ENCODE results near the gene PXMP2. TPM values are rescaled to one million over a fixed set of nuclear protein-coding genes. Genes with fewer than 3 reads are reported as not detected.

The PXMP2 gene
- total RNA-seq, 4 donors from 2014 or later: 8.5 to 87.9 (median 29.4) TPM

DNA sequence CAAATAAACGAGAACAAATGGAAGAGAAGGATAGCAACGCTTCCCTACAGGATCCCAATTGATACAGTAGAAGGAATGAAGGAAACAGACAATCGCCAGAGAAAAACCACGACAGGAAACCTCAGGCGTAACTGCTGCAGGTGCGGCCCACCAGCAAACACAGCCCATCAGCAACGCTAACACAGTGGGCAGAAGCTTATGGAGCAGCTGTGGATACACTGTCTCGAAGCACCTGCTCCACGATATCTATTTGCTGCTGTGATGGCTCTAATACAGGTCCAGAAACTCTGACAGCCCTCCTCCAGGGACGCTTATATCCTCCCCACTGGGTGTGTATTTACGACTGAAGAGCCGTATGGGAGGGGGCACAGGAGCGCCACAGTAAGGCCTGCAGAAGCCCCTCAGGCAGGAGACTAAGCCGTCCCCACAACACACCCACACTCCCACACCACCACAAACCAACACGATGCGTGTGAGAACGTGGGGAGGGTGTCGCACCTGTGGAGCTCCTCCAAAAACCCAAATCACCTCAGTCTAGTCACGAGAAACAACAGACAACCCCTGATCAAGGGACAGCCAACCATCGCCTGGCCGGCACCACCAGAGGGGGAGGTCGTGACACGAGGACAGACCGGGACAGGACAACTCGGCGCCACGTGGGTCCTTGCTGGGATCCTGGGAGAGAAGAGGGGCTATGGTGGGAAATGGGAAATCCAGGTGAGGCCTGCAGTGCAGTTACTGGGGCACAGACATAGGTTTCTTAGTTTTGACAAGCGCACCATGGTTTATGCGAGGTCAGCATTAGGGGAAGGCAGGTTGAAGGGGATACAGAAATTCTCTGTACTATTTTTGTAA lies 24.3 kb upstream of the PXMP2 start:
- DNase-seq: no peak
- H3K4me1 ChIP-seq: no peaks in the 10 kb centered on the region
- intact Hi-C loops (cut with DNase I; ENCODE audit: low total_unique reads): no loop called here
- H3K4me3 ChIP-seq: no peak overlapping the region
- no peaks in the 10 kb centered on the region for H3K9me3 ChIP-seq
- TF ChIP-seq, protein P1, sequence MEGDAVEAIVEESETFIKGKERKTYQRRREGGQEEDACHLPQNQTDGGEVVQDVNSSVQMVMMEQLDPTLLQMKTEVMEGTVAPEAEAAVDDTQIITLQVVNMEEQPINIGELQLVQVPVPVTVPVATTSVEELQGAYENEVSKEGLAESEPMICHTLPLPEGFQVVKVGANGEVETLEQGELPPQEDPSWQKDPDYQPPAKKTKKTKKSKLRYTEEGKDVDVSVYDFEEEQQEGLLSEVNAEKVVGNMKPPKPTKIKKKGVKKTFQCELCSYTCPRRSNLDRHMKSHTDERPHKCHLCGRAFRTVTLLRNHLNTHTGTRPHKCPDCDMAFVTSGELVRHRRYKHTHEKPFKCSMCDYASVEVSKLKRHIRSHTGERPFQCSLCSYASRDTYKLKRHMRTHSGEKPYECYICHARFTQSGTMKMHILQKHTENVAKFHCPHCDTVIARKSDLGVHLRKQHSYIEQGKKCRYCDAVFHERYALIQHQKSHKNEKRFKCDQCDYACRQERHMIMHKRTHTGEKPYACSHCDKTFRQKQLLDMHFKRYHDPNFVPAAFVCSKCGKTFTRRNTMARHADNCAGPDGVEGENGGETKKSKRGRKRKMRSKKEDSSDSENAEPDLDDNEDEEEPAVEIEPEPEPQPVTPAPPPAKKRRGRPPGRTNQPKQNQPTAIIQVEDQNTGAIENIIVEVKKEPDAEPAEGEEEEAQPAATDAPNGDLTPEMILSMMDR (IDR thresholded peaks at IDR 0.05): no peak
- TF ChIP-seq POLR2A (IDR thresholded peaks at IDR 0.05): no peak
- no peaks in the 10 kb centered on the region for H3K36me3 ChIP-seq
- H3K27me3 ChIP-seq: no peaks in the 10 kb centered on the region
- no peak overlapping the region for H3K27ac ChIP-seq

DNA sequence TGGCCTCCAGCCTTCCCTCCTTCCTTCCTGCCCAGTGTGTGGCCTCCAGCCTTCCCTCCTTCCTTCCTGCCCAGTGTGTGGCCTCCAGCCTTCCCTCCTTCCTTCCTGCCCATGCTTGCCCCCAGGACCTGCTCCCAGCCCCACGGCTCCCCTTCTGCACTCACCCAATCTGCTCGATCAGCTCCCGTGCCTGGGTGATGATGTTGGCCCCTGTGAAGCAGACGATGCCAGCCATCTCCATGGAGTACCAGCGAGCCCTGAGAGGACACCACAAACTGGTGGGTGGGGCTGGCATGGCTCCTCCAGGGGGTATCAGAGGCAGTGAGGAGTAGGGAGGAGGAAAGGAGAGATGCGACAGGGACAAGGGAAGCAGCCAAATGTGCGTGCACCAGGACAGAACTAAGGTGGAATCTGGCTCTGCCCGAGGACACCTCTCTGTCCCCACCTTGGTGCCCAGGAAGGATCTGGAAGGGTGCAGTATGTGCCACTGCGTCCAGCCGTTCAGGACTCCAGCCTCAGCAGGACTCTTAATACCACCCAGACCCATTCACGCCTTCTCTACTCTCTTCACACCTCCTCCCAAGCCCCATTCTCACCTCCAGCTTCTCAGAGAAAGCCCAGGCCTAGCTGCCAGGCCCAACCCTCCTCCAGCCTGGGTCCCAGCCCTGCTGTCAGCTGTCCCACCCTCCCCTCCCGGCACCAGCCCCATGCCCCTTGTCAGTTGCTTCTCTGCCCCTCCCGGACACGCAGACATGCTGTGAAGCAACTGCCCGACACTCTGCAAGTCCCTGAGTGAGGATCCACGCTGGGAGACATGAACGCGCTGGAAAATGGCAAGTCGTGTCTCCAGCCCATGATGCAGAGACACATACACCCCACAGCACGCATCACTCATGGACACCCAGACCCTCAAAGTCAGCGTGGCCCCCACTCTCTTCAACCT lies 22.9 kb upstream of the PXMP2 start:
- TF ChIP-seq, protein P1 (IDR thresholded peaks at IDR 0.05): no peak
- no peak for TF ChIP-seq POLR2A (IDR thresholded peaks at IDR 0.05)
- no peaks in the 10 kb centered on the region for H3K4me1 ChIP-seq
- H3K9me3 ChIP-seq: no peaks in the 10 kb centered on the region
- no peaks in the 10 kb centered on the region for H3K27me3 ChIP-seq
- H3K27ac ChIP-seq: no peak overlapping the region
- no peaks in the 10 kb centered on the region for H3K36me3 ChIP-seq
- no peak for DNase-seq
- no peak overlapping the region for H3K4me3 ChIP-seq
- intact Hi-C loops (cut with DNase I; ENCODE audit: low total_unique reads): no loop called here

DNA sequence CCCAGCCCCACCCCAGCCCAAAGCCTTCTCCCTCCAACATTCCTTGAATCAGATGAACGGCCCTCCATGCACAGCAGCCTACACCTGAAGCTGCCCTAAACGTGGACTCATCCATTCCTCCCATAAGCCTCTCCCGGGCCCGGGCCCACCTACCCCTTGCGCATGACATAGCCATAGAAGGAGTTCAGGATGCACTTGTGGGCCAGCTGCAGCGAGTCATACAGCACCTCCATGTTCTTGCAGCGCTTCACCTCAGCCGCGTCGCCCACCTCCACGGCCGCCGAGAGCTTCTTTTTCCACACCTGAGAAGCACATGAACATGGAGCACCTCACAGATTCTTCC lies 22.3 kb upstream of the PXMP2 start:
- no peaks in the 10 kb centered on the region for H3K27me3 ChIP-seq
- no peak overlapping the region for H3K27ac ChIP-seq
- no peaks in the 10 kb centered on the region for H3K36me3 ChIP-seq
- DNase-seq: no peak
- H3K4me3 ChIP-seq: no peak overlapping the region
- H3K4me1 ChIP-seq: no peaks in the 10 kb centered on the region
- H3K9me3 ChIP-seq: no peaks in the 10 kb centered on the region
- intact Hi-C loops (cut with DNase I; ENCODE audit: low total_unique reads): no loop called here
- TF ChIP-seq POLR2A (IDR thresholded peaks at IDR 0.05): no peak
- TF ChIP-seq, protein P1 (IDR thresholded peaks at IDR 0.05): no peak

DNA sequence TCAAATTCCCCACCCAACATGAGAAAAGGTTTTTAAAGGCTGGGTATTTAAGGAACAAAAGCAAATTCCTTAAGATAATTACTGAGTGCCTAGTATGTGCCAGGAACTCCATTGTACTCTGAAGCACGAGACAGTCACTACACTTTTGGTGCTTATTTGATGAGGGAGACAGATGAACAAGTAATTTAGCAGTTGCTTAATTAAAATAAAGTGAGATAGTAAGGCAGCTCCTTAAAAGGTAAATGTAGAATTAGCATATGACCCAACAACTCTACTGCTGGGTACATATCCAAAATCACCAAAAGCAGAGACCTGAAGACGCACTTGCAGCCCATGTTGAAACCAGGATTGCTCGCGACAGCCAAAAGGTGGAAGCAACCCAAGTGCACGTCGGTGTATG lies 21.6 kb upstream of the PXMP2 start:
- no peaks in the 10 kb centered on the region for H3K36me3 ChIP-seq
- H3K9me3 ChIP-seq: no peaks in the 10 kb centered on the region
- no peak overlapping the region for H3K4me3 ChIP-seq
- no peak for TF ChIP-seq POLR2A (IDR thresholded peaks at IDR 0.05)
- TF ChIP-seq, protein P1 (IDR thresholded peaks at IDR 0.05): no peak
- H3K27ac ChIP-seq: no peak overlapping the region
- H3K27me3 ChIP-seq: no peaks in the 10 kb centered on the region
- intact Hi-C loops (cut with DNase I; ENCODE audit: low total_unique reads): no loop called here
- H3K4me1 ChIP-seq: no peaks in the 10 kb centered on the region
- no peak for DNase-seq

Data from uterus (tissue), 4 donors.